Measurements from ENCODE around the gene SSC5D.
A peak's percentile ranks its signal among the peaks of the same experiment; 100 is the strongest.

The SSC5D gene

DNA sequence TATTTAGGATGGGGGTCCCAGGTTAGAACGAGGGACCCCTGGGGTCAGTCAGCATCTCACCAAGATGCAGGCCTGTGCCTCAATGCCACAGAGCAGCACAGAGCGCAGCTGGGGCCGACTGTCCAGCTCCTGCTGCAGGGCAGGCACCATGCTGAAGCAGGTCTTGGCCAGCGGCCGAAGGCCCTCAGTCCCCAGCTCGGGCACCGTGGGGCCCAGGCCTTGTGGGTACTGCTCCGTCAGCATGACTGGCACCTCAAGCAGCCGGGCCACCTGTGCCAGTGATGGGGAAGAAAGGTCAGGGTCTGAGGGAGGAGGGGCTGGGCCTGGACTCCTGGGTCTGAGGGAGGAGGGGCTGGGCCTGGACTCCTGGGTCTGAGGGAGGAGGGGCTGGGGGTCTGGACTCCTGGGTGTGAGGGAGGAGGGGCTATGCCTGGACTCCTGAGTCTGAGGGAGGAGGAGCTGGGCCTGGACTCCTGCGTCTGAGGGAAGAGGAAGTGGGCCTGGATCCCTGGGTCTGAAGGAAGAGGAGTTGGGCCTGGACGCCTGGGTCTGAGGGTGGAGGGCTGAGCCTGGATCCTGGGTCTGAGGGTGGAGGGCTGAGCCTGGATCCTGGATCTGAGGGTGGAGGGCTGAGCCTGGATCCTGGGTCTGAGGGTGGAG, 32.5 kb upstream of the SSC5D start:
- DNase-seq (ENCODE audit: low read depth): no peak

DNA sequence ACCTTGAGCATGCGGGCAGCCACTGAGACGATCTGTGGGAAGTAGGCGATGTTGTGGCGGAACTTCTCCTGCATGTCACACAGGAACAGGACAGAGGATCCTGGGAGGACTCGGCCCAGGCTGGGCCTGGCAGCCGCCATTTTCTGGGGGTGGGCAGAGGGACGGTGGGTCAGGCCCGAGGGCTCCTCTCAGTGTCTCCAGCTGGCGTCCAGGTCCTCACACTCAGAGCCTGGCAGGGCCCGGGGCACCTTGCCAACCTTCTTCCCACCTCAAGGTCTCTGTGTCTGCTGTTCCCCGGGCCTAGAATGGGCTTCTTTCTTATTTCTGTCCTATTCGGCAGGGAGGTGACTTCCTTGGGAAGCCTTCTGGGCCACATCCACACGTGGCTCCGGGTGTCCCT, 31.9 kb upstream of the SSC5D start:
- no peak for DNase-seq (ENCODE audit: low read depth)

DNA sequence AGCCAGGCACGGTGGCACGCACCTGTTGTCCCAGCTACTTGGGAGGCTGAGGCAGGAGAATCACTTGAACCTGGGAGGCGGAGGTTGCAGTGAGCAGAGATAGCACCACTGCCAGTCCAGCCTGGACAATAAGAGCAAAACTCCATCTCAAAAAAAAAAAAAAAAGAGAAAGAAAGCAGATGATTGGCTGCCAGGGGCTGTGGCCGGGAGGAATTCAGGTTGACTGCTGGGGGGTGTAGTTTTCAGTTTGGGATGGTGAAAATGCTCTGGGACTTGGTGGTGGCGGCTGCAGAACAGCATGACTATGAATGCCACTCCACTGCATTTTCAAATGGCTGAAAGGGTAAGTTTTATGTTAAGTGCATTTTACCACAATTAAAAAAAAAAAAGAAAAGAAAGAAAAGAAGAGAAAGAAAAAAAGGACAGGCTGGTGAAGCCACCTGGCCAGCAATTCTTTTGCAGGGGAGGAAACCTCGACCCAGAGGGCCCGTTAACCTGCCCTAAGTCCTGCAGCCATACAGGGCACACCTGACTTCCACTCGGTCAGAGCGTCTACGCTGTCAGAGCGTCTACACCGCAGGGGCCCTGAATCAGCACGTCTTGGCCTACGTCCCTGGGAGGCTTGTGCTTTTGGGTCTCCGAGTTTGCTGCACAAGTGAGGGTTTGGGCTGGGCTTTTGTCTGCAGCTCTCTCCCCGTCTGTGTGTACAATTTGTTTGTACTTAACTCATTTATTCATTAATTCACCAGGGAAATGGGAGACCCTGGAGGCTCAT, 30.4 kb upstream of the SSC5D start:
- no peak for DNase-seq (ENCODE audit: low read depth)

DNA sequence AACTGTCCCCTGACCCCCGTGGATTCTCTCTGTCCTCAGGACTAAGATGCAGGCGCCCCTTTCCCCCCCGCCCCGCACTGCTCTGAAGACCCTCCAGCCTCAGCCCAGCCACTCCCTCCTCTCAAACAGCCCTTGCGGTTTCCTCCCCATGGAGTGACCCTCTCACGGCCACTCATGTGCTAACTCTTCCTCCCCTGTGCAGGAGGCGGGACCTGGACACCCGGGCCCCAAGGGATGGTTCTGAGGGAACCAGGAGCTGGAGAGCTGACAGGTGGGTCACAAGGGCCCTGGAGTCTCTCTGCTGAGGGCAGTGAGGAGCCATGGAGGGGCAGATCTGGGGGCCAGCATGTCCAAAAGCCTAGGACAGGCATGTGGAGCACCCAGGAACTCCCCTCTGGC, 28.7 kb upstream of the SSC5D start:
- no peak for DNase-seq (ENCODE audit: low read depth)

DNA sequence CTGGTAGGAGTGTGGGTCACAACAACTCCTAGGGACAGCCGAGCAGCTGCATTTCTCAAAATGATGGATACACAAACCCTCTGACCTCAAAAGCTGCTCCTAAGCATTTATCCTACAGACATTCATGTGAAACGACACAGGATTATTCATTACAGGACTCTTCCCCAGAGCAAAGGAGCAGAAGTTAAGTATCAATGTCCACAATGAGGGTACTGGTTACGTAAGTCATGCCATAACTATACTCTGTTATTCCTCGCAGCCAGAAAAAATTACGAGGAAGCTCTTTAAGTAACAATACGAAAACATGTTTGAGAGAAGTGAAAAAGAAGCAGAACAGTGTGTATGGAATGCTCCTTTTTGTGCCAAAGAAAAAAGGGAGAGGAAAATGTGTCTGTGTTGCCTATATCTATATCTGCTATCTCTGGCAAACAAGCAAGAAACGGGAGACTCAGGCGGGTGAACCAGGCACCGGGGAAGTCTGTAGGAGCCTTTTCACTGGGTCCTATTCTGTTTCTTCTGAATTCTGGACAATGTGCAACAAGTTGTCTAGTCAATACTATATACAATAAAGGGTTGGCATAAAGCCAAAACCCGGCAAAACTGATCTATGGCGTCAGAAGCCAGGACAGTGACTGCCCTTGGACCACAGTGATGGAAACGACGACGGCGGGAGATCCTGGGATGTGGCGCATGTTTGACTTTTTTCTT, 28.1 kb upstream of the SSC5D start:
- peak; percentile 33 for DNase-seq (ENCODE audit: low read depth)

DNA sequence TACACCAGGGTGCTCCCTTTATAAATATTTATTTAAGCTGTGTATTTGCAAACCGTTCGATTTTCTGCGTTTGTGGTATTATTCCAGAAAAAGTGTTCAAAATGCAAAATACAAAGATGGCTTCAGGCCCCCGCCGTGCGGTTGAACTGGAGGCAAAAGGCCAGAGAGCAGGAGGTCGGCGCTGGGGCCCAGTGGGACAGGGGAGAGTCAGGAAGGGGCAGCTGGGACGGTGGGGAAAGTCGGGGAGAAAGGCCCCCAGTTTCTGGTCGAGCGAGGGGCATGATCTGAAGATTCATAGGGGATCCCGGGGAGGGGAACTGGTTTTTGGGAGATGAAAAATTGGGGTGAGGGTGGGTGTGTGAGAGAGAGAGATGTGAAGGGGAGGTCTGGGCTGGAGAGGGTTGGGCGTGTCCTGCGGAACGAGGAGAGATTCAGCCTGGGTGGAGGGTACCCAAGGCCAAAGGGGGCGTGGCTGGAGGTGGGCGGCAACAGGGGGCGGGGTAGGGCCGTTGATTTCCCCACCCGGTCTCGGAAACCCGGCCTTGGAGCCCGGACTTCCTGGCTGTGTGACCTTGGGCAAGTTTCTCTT, 27.5 kb upstream of the SSC5D start:
- DNase-seq (ENCODE audit: low read depth): peak; percentile 76

DNA sequence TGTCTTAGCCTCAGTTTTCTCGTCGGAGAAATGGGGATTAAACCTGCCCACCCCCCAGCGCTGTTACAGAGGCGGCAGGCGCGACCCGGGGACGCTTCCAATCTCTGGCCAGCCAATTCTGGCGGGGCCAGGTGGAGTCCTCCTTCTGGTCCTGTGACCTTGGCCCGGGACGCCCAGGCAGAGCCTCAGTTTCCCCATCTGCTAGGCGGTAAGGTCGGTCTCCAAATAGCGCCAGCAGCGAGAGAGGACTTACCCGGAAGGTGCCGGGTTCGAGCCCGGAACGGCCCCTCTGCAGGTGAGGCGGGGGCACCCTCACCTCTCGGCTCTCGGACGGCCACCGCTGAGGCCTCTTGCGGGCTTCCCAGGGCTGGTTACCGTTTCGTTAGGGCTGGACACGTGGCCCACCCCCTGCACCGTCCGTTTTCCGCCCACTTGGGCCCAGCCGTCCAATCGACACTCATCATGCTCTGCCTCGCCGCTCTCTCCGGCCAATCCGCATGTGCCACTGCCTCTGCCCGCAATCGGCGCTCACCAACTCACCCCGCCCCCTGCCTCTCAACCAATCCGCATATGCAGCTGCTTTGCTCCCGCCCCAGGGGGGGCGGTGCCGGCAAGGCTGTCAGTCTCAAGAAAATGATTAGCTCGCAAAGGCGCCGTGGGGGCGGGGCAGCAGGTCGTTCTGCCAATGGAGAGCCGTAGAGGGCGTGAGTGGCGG, 26.8 kb upstream of the SSC5D start, which contains the start of gene ISOC2:
TSS of gene ISOC2 (minus strand) at position 384 of the 715 bp plus-strand sequence. CDS start 5,156 bp downstream, outside the sequence.
- peak; percentile 99 for DNase-seq (ENCODE audit: low read depth)

DNA sequence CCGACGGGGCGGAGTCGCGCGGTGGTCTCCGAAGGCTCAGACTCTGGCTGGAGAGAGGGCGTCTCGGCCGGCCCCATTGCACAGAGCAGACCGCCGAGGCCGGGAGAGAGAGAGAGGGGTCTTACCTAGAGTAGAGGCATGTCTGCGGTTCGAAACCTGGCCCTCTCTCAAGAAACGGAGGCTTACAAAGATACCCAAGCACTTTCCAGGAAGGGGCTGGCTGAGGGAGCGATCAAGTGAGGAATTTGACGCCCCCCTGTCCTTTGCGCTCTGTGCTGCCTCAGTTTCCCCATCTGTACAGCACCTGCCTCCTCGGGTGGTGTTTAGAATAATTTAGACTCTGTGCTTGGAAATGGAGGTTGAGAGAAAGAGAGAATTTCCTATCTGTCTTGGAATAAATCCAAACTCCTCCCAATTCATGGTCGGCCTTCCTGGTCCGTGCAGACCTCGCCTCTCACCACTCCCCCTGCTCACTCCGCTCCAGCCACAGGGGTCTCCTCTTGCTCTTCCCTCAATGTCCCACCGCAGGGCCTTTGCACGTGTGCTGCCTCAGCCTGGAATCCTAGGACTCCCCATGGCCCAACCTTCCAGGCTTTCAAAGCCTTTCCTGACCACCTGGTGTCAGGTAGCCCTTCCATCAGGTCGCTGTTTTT, 26.1 kb upstream of the SSC5D start:
- peak; percentile 51 for DNase-seq (ENCODE audit: low read depth)

DNA sequence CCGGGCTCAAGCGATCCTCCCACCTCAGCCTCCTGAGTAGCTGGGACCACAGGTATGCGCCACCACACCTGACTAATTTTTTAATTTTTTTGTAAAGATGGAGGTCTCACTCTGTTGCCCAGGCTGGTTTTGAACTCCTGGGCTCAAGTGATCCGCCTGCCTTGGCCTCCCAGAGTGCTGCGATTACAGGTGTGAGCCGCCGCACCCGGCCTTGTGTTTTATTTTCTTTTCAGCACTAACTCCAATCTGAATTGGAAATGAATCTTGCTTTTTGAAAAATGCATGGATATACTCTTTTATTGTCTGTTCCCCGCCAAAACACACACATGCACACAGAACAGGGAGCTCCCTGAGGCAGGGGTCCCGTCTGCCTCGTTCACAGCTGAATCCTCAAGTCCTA, 25.5 kb upstream of the SSC5D start:
- DNase-seq (ENCODE audit: low read depth): no peak

DNA sequence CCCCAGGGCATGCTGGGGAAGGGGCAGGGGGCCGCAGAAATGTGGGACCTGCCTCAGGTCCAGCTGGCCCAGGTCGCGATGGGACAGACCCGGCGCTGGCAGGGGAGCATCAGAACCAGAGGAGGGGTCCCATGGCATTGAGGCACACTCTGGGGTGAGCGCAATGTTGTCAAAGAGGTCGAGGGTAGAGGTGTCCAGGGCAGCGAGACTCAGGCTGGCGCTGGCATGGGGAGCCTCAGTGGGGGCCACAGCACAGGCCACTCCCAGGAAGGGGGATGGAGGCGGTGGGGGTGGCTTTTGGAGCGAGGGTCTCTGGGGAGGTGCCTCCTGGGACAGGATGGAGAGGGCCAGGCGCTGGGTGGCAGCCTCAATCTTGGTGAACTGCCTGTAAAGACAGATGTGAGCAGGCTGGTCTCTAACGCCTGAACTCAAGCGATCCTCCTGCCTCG, 24.6 kb upstream of the SSC5D start:
- DNase-seq (ENCODE audit: low read depth): no peak

DNA sequence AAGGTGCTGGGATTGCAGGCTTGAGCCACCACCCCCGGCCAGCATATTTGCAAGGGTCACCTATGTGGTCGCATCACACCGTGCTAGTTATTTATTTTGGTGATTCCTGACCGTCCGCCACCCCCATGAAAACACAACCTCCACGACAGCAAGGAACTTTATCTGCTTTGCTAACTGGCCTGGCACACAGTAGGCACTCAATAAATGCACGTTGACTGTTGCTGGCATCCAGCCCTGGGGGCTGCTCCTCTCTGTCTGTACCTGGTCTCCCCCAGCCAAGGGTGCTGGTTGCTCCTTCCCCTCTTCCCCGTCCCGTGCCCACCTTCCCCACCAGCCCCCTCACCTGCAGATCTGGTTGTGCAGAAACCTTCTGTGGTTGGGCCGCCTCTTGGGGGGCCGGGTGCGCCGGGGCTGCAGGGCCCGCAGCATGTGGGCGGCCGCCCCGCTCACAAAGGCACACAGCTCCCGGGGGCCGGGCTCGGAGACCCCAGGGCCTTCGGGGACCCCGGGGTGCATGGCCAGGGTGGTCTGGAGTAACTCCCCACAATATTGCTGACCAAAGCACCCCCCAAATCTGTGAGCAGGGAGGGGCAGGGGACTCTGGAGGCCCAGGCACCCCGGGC, 24.1 kb upstream of the SSC5D start:
- no peak for DNase-seq (ENCODE audit: low read depth)

DNA sequence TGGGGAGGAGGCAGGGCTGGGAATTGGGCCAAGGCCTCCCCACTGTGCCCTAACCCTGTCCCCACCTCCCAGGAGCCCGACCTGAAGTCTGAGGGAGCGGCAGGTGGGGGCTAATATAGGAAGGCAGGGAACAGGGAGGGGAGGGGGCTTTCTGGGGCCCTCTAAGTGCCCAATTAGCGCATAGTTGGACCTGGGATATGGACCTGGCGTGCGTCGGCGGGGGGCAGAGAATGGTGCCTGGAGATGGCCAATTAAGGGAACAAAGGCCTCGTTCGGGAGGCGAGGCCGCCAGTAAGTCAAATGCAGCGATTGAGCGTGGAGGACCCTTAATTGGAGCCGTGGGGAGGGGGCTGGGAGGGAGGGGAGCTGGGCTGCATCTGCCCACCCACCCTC, 23.6 kb upstream of the SSC5D start, which contains the start of gene C19orf85:
TSS of gene C19orf85 (minus strand) at position 90 of the 393 bp plus-strand sequence. CDS start 197 bp downstream, outside the sequence.
- DNase-seq (ENCODE audit: low read depth): no peak

DNA sequence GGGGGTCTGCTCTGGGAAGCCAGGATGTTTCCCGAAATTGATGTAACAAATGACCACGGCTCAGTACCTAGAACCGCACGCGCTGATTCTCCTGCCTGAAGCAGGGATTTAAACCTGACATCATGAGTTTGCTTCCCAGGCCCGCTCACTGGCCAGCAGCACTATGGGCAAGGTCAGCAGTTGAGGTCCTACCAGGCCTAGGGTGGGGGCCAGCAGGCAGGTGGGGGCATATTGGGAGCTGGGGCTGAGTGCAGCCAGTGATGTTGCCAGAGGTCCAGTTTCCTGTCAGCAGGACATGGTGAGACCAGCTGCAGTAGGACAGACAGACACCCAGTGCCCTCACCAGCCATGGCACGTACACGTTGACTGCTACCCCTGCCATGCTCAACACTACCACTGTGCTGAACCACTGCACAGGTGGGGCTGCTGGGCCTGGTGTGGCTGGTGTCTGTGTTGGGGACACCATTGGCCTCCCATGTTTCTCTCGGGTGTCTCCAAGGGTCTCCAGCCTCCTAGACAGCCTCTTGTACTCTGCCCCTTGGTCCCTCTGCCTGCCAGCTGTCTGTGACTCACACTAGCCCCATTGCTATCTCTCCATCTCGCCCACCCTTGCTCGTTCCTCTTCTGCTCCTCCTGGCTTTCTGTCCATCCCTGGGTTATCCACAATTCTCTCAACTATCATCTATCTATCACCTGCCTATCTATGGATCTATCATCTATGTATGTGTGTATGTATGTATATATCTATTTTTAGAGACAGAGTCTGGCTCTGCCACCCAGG, 22.6 kb upstream of the SSC5D start:
- DNase-seq (ENCODE audit: low read depth): no peak

DNA sequence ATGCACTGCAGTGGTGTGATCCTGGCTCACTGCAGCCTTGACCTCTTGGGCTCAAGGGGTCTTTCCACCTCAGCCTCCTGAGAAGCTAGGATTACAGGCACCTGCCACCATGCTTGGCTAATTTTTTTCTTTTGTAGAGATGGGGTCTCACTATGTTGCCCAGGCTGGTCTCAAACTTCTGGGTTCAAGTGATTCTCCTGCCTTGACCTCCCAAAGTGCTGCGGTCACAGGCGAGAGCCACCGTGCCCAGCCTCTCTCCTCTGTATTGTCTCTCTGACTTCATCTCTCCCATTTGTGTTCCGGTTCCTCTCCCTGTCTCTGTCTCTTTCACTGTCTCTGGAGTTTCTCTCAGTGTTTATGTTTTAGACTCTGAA, 22.0 kb upstream of the SSC5D start:
- DNase-seq (ENCODE audit: low read depth): no peak

DNA sequence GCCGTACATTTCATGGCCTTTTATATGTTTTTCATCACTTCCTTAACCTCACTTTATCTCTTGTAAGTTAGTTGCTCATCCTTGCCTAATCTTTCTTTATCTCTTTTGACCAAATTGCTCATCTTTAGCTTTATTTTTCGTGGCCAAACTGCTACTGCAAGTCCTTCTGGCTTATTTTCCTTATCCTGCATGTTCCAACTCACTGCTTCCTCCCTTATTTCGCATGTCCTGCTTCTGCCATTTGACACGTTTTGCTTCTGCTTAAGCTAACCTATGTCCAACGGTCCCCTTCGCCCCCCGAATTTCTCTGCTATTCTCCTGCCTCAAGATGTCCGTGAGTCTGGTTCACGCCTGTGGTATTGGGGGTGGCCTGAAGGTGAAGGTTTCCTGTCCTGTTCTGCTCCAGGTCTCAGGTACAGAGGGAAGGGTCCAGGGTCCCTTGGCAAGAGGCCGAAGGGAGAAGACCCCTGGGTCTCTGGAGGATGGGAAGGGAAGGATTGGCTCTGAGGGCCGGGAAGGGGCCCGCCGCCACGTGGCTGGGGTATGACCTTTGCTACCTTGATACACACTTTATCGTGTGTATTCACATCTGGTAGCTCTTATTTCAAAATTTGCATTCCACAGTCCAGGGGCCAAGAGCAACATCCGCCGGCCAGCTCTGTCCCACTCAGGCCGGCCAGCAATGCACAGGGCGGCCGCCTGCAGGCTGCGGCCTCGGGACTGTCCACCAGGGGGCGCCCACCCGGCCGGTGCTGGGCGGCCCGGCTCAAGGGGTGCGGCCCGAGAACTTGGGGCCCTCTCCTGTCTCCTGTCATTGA, 20.8 kb upstream of the SSC5D start:
- DNase-seq (ENCODE audit: low read depth): peak; percentile 61

DNA sequence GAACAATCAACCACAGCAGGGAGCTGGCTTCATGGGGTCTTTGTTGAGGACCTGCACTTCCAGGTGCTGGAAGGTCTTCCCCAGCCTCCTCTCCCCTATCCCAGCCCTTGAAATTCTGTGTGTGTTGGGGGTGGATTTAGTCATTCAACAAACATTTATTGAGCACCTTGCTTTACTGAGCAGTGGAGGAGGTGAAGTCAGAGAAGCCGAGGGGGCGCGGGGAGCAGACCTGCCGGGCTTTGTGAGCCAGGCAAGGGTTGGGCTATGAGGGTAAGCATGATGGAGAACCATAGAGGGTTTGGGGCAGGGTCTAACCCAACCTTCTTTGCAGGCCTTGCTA, 20.2 kb upstream of the SSC5D start:
- DNase-seq (ENCODE audit: low read depth): no peak

DNA sequence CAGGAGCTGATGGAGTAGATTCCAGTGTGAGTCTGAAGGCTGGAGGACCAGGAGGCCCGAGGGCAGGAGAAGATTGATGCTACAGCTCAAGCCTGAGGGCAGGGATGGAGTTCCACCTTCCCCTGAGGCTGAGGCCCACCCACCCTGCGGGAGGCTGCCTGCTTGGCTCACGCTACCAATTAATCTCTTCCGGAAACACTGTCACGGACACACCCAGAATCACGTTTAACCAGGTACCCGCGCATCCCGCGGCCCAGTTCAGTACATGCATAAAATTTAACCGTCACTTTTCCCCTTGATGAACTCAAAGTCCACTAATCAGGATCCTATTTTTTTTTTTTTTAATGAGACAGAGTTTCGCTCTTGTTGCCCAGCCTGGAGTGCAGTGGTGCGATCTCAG, 17.0 kb upstream of the SSC5D start:
- no peak for DNase-seq (ENCODE audit: low read depth)

DNA sequence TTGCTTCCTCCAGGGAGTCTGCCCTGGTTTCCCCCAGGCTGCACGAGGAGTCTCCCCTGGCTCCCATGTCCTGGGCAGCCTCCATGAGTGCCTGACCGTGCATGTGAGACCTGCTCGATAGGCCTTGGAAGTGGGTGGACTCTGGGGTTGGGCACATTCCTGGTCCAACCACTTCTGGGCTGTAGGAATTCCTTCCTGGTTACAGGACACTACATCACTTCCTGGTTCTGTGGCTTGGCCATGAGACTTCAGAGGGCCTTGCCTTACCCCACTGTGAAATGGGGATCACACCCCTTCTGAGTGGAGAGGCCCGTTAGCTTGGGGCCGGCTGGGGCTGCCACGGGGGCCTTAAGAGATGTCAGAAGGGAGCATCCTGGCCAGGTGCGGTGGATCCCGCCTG, 15.8 kb upstream of the SSC5D start:
- peak; percentile 90 for DNase-seq (ENCODE audit: low read depth)

All from ELR (cell line).